Tibial nerve (tissue), 4 donors: ENCODE data around the gene ANO4. TPM values are rescaled to one million over a fixed set of nuclear protein-coding genes. Genes with fewer than 3 reads are reported as not detected.

Source experiments
- DNase-seq, 2 donors: peaks; one replicate each; pipeline ENCODE4 v3.0.0-alpha.2; 2019; ENCODE audit warnings: low spot score in 2 of 2
- H3K27ac ChIP-seq, 4 donors: fragments of 200-600 bp; sonication (generic) in 3 of 4; one replicate each; pipeline ENCODE4 v1.5.1; 2017 to 2019; ENCODE audit warnings: mild to moderate bottlenecking in 1 of 4
- H3K27me3 ChIP-seq, 2 donors: fragments of 200-600 bp; sonication (generic) in 1 of 2; one replicate each; pipeline versions ENCODE4 v1.5.1 to v1.6.0; 2017 to 2019
- H3K36me3 ChIP-seq, 3 donors: fragments of 200-600 bp; sonication (generic); one replicate each; pipeline ENCODE4 v1.5.1; 2018 to 2019
- H3K4me1 ChIP-seq, 4 donors: fragments of 200-600 bp; sonication (generic) in 3 of 4; one replicate each; pipeline ENCODE4 v1.5.1; 2017 to 2019
- H3K4me3 ChIP-seq, 4 donors: fragments of 200-600 bp; sonication (generic) in 3 of 4; one replicate each; pipeline ENCODE4 v1.5.1; 2017 to 2019; ENCODE audit warnings: mild to moderate bottlenecking in 1 of 4, moderate library complexity in 1 of 4
- H3K9me3 ChIP-seq, 4 donors: fragments of 200-600 bp; sonication (generic) in 3 of 4; one replicate each; pipeline ENCODE4 v1.5.1; 2017 to 2019
- CTCF ChIP-seq, 5 experiments: fragments of 200-600 bp in 3 of 5; fragments of 450-650 bp in 2 of 5; sonication (generic) in 3 of 5; IDR thresholded peaks; one replicate each; pipeline ENCODE4 v1.5.1; 2016 to 2019; ENCODE audit warnings: antibody characterized with exemption in 5 of 5, mild to moderate bottlenecking in 3 of 5, moderate library complexity in 2 of 5
- EP300 ChIP-seq, 2 donors: sonication (generic); formaldehyde crosslinking; IDR thresholded peaks; one replicate each; pipeline ENCODE4 v1.6.1; 2017; ENCODE audit warnings: antibody characterized with exemption in 2 of 2, mild to moderate bottlenecking in 1 of 2
- POLR2A ChIP-seq, 2 donors: fragments of 450-650 bp; IDR thresholded peaks; one replicate each; pipeline ENCODE4 v1.6.1; 2017; ENCODE audit warnings: antibody characterized with exemption in 2 of 2, mild to moderate bottlenecking in 2 of 2, moderate library complexity in 2 of 2
- WGBS, 2 donors: methylation state at CpG; one replicate each; pipeline ENCODE4 v1.1.5; 2018; 5-methylcytosine and 5-hydroxymethylcytosine counted together
- total RNA-seq, 4 donors: library from RNA; depleted of rRNA; stranded (reverse); fragments of >200 nt; gene quantifications; one replicate each; pipeline ENCODE4 v1.1.0, GENCODE V29; 2016

ANO4 gene
- total RNA-seq, 4 donors from 2014 or later = 0.63 to 3.9 (median 1.3) TPM; not detected in 1

GRCh38 chr12:100963381-100963780 is 168.8 kb downstream of the ANO4 start:
- DNase-seq = no peak

GRCh38 chr12:100964028-100964427 is 169.5 kb downstream of the ANO4 start:
- no peaks in the 10 kb centered on the region for H3K36me3 ChIP-seq
- H3K27me3 ChIP-seq = no peaks in the 10 kb centered on the region
- no peaks in the 10 kb centered on the region for H3K4me1 ChIP-seq
- H3K27ac ChIP-seq = no peak overlapping the region
- 49 to 50% methylated on average over 2 of the region's 2 CpGs for WGBS, 2 donors
- no peak overlapping the region for H3K4me3 ChIP-seq
- no peaks in the 10 kb centered on the region for H3K9me3 ChIP-seq
- DNase-seq = no peak
- TF ChIP-seq POLR2A (IDR thresholded peaks at IDR 0.05) (no peak), CTCF (IDR thresholded peaks at IDR 0.05) (no peak), EP300 (IDR thresholded peaks at IDR 0.05) (no peak)

More at GRCh38 chr12:100963381-100963780, 168.8 kb downstream of the ANO4 start:
- Histone ChIP-seq H3K36me3 (no peaks in the 10 kb centered on the region), H3K4me1 (no peaks in the 10 kb centered on the region), H3K4me3 (no peak overlapping the region), H3K27ac (no peak overlapping the region), H3K9me3 (no peaks in the 10 kb centered on the region), H3K27me3 (no peaks in the 10 kb centered on the region)
- 31 to 48% methylated on average over 3 of the region's 3 CpGs for WGBS, 2 donors
- no peak for TF ChIP-seq POLR2A (IDR thresholded peaks at IDR 0.05)
- TF ChIP-seq CTCF (IDR thresholded peaks at IDR 0.05) = no peak
- TF ChIP-seq EP300 (IDR thresholded peaks at IDR 0.05) = no peak

- Histone ChIP-seq H3K27me3 (no peaks in the 10 kb centered on the region), H3K4me1 (no peaks in the 10 kb centered on the region), H3K27ac (no peak overlapping the region), H3K4me3 (no peak overlapping the region), H3K36me3 (no peaks in the 10 kb centered on the region), H3K9me3 (no peaks in the 10 kb centered on the region)
- TF ChIP-seq CTCF (IDR thresholded peaks at IDR 0.05) = no peak
- no peak for TF ChIP-seq EP300 (IDR thresholded peaks at IDR 0.05)
- no peak for TF ChIP-seq POLR2A (IDR thresholded peaks at IDR 0.05)
- DNase-seq = no peak
- 33 to 52% methylated on average over 1 of the region's 1 CpG for WGBS, 2 donors
These were observed 172.6 kb downstream of the ANO4 start for GRCh38 chr12:100967189-100967588.

GRCh38 chr12:100970894-100971293 is 176.3 kb downstream of the ANO4 start:
- Histone ChIP-seq H3K27ac (no peak overlapping the region), H3K4me1 (no peaks in the 10 kb centered on the region), H3K27me3 (no peaks in the 10 kb centered on the region), H3K4me3 (no peak overlapping the region), H3K36me3 (no peaks in the 10 kb centered on the region), H3K9me3 (no peaks in the 10 kb centered on the region)
- TF ChIP-seq CTCF (IDR thresholded peaks at IDR 0.05) (no peak), EP300 (IDR thresholded peaks at IDR 0.05) (no peak), POLR2A (IDR thresholded peaks at IDR 0.05) (no peak)
- DNase-seq = no peak
- WGBS, 2 donors = 87 to 89% methylated on average over 4 of the region's 4 CpGs

GRCh38 chr12:100972121-100972520 is 177.5 kb downstream of the ANO4 start:
- no peak for DNase-seq
- Histone ChIP-seq H3K36me3 (no peaks in the 10 kb centered on the region), H3K4me3 (no peak overlapping the region), H3K4me1 (no peaks in the 10 kb centered on the region), H3K27me3 (no peaks in the 10 kb centered on the region), H3K27ac (no peak overlapping the region), H3K9me3 (no peaks in the 10 kb centered on the region)
- TF ChIP-seq EP300 (IDR thresholded peaks at IDR 0.05) (no peak), POLR2A (IDR thresholded peaks at IDR 0.05) (no peak), CTCF (IDR thresholded peaks at IDR 0.05) (no peak)
- 68 to 77% methylated on average over 2 of the region's 2 CpGs for WGBS, 2 donors
